ENCODE data around the gene ARID1B.

- TF ChIP-seq CTCF (IDR thresholded peaks at IDR 0.05; ENCODE audit: poor library complexity) (no peak), EZH2 (IDR thresholded peaks at IDR 0.05; ENCODE audit: borderline replicate concordance) (no peak), EZH2phosphoT487 (IDR thresholded peaks at IDR 0.05; ENCODE audit: low read depth, severe bottlenecking, unreplicated experiment) (no peak)
These were observed 258.4 kb downstream of the ARID1B start for GRCh38 chr6:157035546-157035945.
